Stimulated activated naive B cell treated with anti-CD40 and anti-IgM and Interleukin-4, amounts not matched to agents 10 μg/mL and 1 μg/mL and 100 μg/mL, for 72 hours (primary cell): Measurements from ENCODE around the gene COQ7.

Experiments used
- ATAC-seq, 2 donors: fragments of 150-1000 bp; cut with Tn5 transposase; replicated peaks; 2 replicates each; pipeline ENCODE4 v1.10.0; 2021; ENCODE audit warnings: moderate library complexity in 1 of 2
- DNase-seq: peaks from one replicate; pipeline ENCODE4 v3.0.0; 2021
- H3K27ac Mint-ChIP-seq: one replicate; pipeline ENCODE4 v1.8.0; 2022; ENCODE audit warnings: mild to moderate bottlenecking, mixed read lengths
- H3K27me3 Mint-ChIP-seq, 2 donors: one replicate each; pipeline ENCODE4 v1.8.0; 2022; ENCODE audit warnings: mixed read lengths in 2 of 2
- H3K36me3 Mint-ChIP-seq, 2 donors: one replicate each; pipeline ENCODE4 v1.8.0; 2022; ENCODE audit warnings: mixed read lengths in 2 of 2, mild to moderate bottlenecking in 1 of 2
- H3K4me1 Mint-ChIP-seq, 2 donors: one replicate each; pipeline ENCODE4 v1.8.0; 2022; ENCODE audit warnings: mixed read lengths in 2 of 2, mild to moderate bottlenecking in 1 of 2
- H3K4me3 Mint-ChIP-seq, 2 donors: one replicate each; pipeline ENCODE4 v1.8.0; 2022; ENCODE audit warnings: mild to moderate bottlenecking in 2 of 2, mixed read lengths in 2 of 2, moderate library complexity in 1 of 2
- H3K9me3 Mint-ChIP-seq, 2 donors: one replicate each; pipeline ENCODE4 v1.8.0; 2022; ENCODE audit warnings: mixed read lengths in 2 of 2, mild to moderate bottlenecking in 1 of 2

Gene COQ7

GRCh38 chr16:19112099-19112407 lies 44.6 kb downstream of the COQ7 start:
- no peak for ATAC-seq
- H3K27ac Mint-ChIP-seq, result no peak overlapping the region
- H3K27me3 Mint-ChIP-seq, result peaks cover 5 to 12% of the 10 kb centered on the region in 2 donors
- H3K36me3 Mint-ChIP-seq, result peaks cover 6 to 8% of the 10 kb centered on the region in 2 donors
- H3K4me3 Mint-ChIP-seq, result no peak overlapping the region
- H3K4me1 Mint-ChIP-seq, result peaks cover 24 to 61% of the 10 kb centered on the region in 2 donors
- no peaks in the 10 kb centered on the region for H3K9me3 Mint-ChIP-seq
- no peak for DNase-seq

- H3K4me3 Mint-ChIP-seq, result peak within 1 kb of the TSS; percentile 83 to 89
- H3K36me3 Mint-ChIP-seq, result peaks cover 6 to 11% of the 10 kb centered on the region in 2 donors
- H3K4me1 Mint-ChIP-seq, result peaks cover 25 to 56% of the 10 kb centered on the region in 2 donors
- DNase-seq (peak; percentile 34), ATAC-seq (peak; percentile 38 to 47)
- peak within 1 kb of the TSS; percentile 90 for H3K27ac Mint-ChIP-seq
- no peaks in the 10 kb centered on the region for H3K9me3 Mint-ChIP-seq
- peaks cover 5 to 12% of the 10 kb centered on the region in 2 donors for H3K27me3 Mint-ChIP-seq
Measured at GRCh38 chr16:19113577-19114358, 46.4 kb downstream of the COQ7 start, which contains the start of gene ITPRIPL2. TSS of gene ITPRIPL2 (plus strand) at chr16:19113964. CDS start at chr16:19114462, 498 bp downstream.

GRCh38 chr16:19114359-19115147 lies 47.1 kb downstream of the COQ7 start:
- H3K4me3 Mint-ChIP-seq, result peak overlapping the region; percentile 83 to 89
- H3K9me3 Mint-ChIP-seq, result no peaks in the 10 kb centered on the region
- H3K27ac Mint-ChIP-seq, result peak overlapping the region; percentile 88
- DNase-seq, result no peak
- ATAC-seq, result peak; percentile 35 to 38
- peaks cover 10 to 11% of the 10 kb centered on the region in 2 donors for H3K36me3 Mint-ChIP-seq
- H3K27me3 Mint-ChIP-seq, result peaks cover 5 to 12% of the 10 kb centered on the region in 2 donors
- peaks cover 24 to 57% of the 10 kb centered on the region in 2 donors for H3K4me1 Mint-ChIP-seq

GRCh38 chr16:19115148-19116021 lies 48.0 kb downstream of the COQ7 start:
- H3K36me3 Mint-ChIP-seq, result peaks cover 10 to 11% of the 10 kb centered on the region in 2 donors
- H3K27ac Mint-ChIP-seq, result peak overlapping the region; percentile 62
- H3K4me3 Mint-ChIP-seq, result peak overlapping the region; percentile 64 to 89
- no peak for DNase-seq
- H3K27me3 Mint-ChIP-seq, result peaks cover 5 to 12% of the 10 kb centered on the region in 2 donors
- no peak for ATAC-seq
- no peaks in the 10 kb centered on the region for H3K9me3 Mint-ChIP-seq
- H3K4me1 Mint-ChIP-seq, result peaks cover 28 to 57% of the 10 kb centered on the region in 2 donors

- Mint-ChIP-seq H3K4me1 (peaks cover 26 to 57% of the 10 kb centered on the region in 2 donors), H3K27ac (peak overlapping the region; percentile 86), H3K4me3 (peak overlapping the region; percentile 54 to 61), H3K36me3 (peaks cover 11 to 15% of the 10 kb centered on the region in 2 donors), H3K27me3 (peaks cover 5 to 11% of the 10 kb centered on the region in 2 donors), H3K9me3 (no peaks in the 10 kb centered on the region)
- DNase-seq (no peak), ATAC-seq (no peak)
Measured at GRCh38 chr16:19116711-19117449, 49.5 kb downstream of the COQ7 start.

- Mint-ChIP-seq H3K9me3 (no peaks in the 10 kb centered on the region), H3K27ac (peak overlapping the region; percentile 93), H3K36me3 (peaks cover 6 to 20% of the 10 kb centered on the region in 2 donors), H3K4me1 (peaks cover 22 to 52% of the 10 kb centered on the region in 2 donors), H3K4me3 (peak overlapping the region; percentile 63 to 82), H3K27me3 (no peaks in the 10 kb centered on the region)
- peak; percentile 67 for DNase-seq
- peak; percentile 63 to 65 for ATAC-seq
Measured at GRCh38 chr16:19118938-19119431, 51.6 kb downstream of the COQ7 start.

- peaks cover 22 to 48% of the 10 kb centered on the region in 2 donors for H3K4me1 Mint-ChIP-seq
- peak; percentile 13 to 47 for ATAC-seq
- H3K27me3 Mint-ChIP-seq, result no peaks in the 10 kb centered on the region
- H3K36me3 Mint-ChIP-seq, result peaks cover 6 to 20% of the 10 kb centered on the region in 2 donors
- no peaks in the 10 kb centered on the region for H3K9me3 Mint-ChIP-seq
- no peak for DNase-seq
- no peak overlapping the region for H3K27ac Mint-ChIP-seq
- H3K4me3 Mint-ChIP-seq, result peak overlapping the region in 1 of 2 donors; percentile 14
Measured at GRCh38 chr16:19119564-19119963, 52.1 kb downstream of the COQ7 start.

- no peak overlapping the region for H3K27ac Mint-ChIP-seq
- H3K4me3 Mint-ChIP-seq, result no peak overlapping the region
- no peaks in the 10 kb centered on the region for H3K27me3 Mint-ChIP-seq
- H3K36me3 Mint-ChIP-seq, result peaks cover 4 to 18% of the 10 kb centered on the region in 2 donors
- H3K9me3 Mint-ChIP-seq, result no peaks in the 10 kb centered on the region
- ATAC-seq (no peak), DNase-seq (no peak)
- H3K4me1 Mint-ChIP-seq, result peaks cover 21 to 32% of the 10 kb centered on the region in 2 donors
Measured at GRCh38 chr16:19123535-19124178, 56.2 kb downstream of the COQ7 start.

GRCh38 chr16:19126300-19126699 lies 58.9 kb downstream of the COQ7 start:
- H3K9me3 Mint-ChIP-seq, result no peaks in the 10 kb centered on the region
- peaks cover 38 to 53% of the 10 kb centered on the region in 2 donors for H3K4me1 Mint-ChIP-seq
- no peak overlapping the region for H3K4me3 Mint-ChIP-seq
- H3K27me3 Mint-ChIP-seq, result no peaks in the 10 kb centered on the region
- no peak for ATAC-seq
- DNase-seq, result no peak
- H3K36me3 Mint-ChIP-seq, result peaks cover 4 to 14% of the 10 kb centered on the region in 2 donors
- no peak overlapping the region for H3K27ac Mint-ChIP-seq

GRCh38 chr16:19127205-19127604 lies 59.8 kb downstream of the COQ7 start:
- ATAC-seq, result peak; percentile 10 to 23
- no peak for DNase-seq
- Mint-ChIP-seq H3K27ac (peak overlapping the region; percentile 52), H3K4me1 (peaks cover 45 to 62% of the 10 kb centered on the region in 2 donors), H3K27me3 (no peaks in the 10 kb centered on the region), H3K4me3 (no peak overlapping the region), H3K9me3 (no peaks in the 10 kb centered on the region), H3K36me3 (peaks cover 4 to 8% of the 10 kb centered on the region in 2 donors)

- Mint-ChIP-seq H3K9me3 (no peaks in the 10 kb centered on the region), H3K27me3 (no peaks in the 10 kb centered on the region), H3K4me1 (peaks cover 48 to 65% of the 10 kb centered on the region in 2 donors), H3K27ac (peak overlapping the region; percentile 52), H3K4me3 (peak overlapping the region in 1 of 2 donors; percentile 21), H3K36me3 (peaks cover 4 to 5% of the 10 kb centered on the region in 2 donors)
- DNase-seq (peak; percentile 18), ATAC-seq (peak; percentile 75 to 82)
Measured at GRCh38 chr16:19127674-19128131, 60.3 kb downstream of the COQ7 start.

- Mint-ChIP-seq H3K27me3 (no peaks in the 10 kb centered on the region), H3K27ac (no peak overlapping the region), H3K4me3 (peak overlapping the region in 1 of 2 donors; percentile 26), H3K36me3 (peaks cover 4% of the 10 kb centered on the region in 2 donors), H3K4me1 (peaks cover 51 to 64% of the 10 kb centered on the region in 2 donors), H3K9me3 (no peaks in the 10 kb centered on the region)
- no peak for ATAC-seq
- DNase-seq, result no peak
Measured at GRCh38 chr16:19128454-19129200, 61.2 kb downstream of the COQ7 start.
